SU-DHL-6 (cell line): Measurements from ENCODE around the gene EPAS1.

Source experiments
- EZH2phosphoT487 ChIP-seq: fragments of 200-600 bp; sonication (generic), shearing (Covaris generic); conservative IDR thresholded peaks from 2 replicates; pipeline ENCODE4 v1.6.1; 2018; ENCODE audit warnings: mild to moderate bottlenecking, antibody characterized with exemption, low read length, moderate library complexity, mixed read lengths
- TF ChIP-seq, protein P1 (sequence below): fragments of 200-600 bp; sonication (generic); IDR thresholded peaks from one replicate; pipeline ENCODE4 v1.5.1; 2017; ENCODE audit warnings: antibody characterized with exemption, mild to moderate bottlenecking, low read length, moderate library complexity; ENCODE audit not compliant: insufficient read depth, poor library complexity, severe bottlenecking

DNA sequence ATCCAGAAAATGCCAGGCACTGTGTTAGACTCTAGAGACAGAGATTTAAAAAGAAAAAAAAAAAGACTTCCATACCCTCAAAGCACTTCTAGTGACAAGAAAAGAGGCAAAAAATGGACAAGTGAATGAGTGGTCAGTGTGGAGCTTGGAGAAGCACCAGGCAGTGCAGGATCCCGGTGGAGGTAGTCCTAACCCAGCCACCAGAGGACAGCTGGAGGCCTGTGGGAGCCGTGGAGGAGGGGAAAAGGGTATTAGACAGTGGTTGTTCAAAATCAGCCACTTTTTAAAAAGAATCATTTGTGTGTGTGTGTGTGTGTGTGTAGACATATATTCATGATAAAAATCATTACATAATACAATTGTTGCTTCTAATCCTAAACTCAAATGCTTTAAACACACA lies 32.8 kb upstream of the EPAS1 start:
- TF ChIP-seq, protein P1, sequence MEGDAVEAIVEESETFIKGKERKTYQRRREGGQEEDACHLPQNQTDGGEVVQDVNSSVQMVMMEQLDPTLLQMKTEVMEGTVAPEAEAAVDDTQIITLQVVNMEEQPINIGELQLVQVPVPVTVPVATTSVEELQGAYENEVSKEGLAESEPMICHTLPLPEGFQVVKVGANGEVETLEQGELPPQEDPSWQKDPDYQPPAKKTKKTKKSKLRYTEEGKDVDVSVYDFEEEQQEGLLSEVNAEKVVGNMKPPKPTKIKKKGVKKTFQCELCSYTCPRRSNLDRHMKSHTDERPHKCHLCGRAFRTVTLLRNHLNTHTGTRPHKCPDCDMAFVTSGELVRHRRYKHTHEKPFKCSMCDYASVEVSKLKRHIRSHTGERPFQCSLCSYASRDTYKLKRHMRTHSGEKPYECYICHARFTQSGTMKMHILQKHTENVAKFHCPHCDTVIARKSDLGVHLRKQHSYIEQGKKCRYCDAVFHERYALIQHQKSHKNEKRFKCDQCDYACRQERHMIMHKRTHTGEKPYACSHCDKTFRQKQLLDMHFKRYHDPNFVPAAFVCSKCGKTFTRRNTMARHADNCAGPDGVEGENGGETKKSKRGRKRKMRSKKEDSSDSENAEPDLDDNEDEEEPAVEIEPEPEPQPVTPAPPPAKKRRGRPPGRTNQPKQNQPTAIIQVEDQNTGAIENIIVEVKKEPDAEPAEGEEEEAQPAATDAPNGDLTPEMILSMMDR: no peak
- no peak for TF ChIP-seq EZH2phosphoT487
